HepG2 (cell line): Measurements from ENCODE around the gene SLC9A1. TPM values are rescaled to one million over a fixed set of nuclear protein-coding genes. Genes with fewer than 3 reads are reported as not detected.

Source experiments
- AGO2 ChIP-seq: fragments of 200-400 bp; formaldehyde crosslinking; optimal IDR thresholded peaks from 2 replicates; pipeline ENCODE3; 2017; ENCODE audit warnings: mild to moderate bottlenecking, low read depth, low read length, moderate library complexity
- ARNT ChIP-seq: fragments of 450-650 bp; IDR thresholded peaks from 2 replicates; pipeline ENCODE4 v1.6.1; 2017
- ATF1 ChIP-seq: IDR thresholded peaks from 2 replicates; pipeline ENCODE4 v1.6.1; 2016; ENCODE audit warnings: mild to moderate bottlenecking, control low read depth
- CREB1 ChIP-seq, 2 experiments: fragments of 450-650 bp in 1 of 2; IDR thresholded peaks; 2 replicates each; pipeline ENCODE4 v1.6.1; 2016 to 2017; ENCODE audit warnings: control low read depth in 1 of 2, mild to moderate bottlenecking in 1 of 2, missing compliant biosample characterization in 1 of 2, missing genetic modification characterization in 1 of 2
- HNF4A ChIP-seq: sonication (generic); formaldehyde crosslinking; IDR thresholded peaks from 2 replicates; pipeline ENCODE4 v1.4.0; 2020; ENCODE audit warnings: missing genetic modification reagents
- HNRNPH1 ChIP-seq: fragments of 200-400 bp; formaldehyde crosslinking; optimal IDR thresholded peaks from 2 replicates; pipeline ENCODE3; 2017; ENCODE audit warnings: mild to moderate bottlenecking, low read depth, low read length
- KLF13 ChIP-seq: sonication (generic); formaldehyde crosslinking; IDR thresholded peaks from 2 replicates; pipeline ENCODE4 v1.4.0; 2020; ENCODE audit warnings: mild to moderate bottlenecking, missing genetic modification reagents
- NCOR1 ChIP-seq: fragments of 200-600 bp; sonication (generic); IDR thresholded peaks from 2 replicates; pipeline ENCODE4 v1.7.0; 2017; ENCODE audit warnings: antibody characterized with exemption, low read length, borderline replicate concordance
- PITX1 ChIP-seq: sonication (generic); formaldehyde crosslinking; IDR thresholded peaks from 2 replicates; pipeline ENCODE4 v1.5.1; 2020; ENCODE audit warnings: mild to moderate bottlenecking, missing genetic modification reagents
- PPARG ChIP-seq: conservative IDR thresholded peaks from 2 replicates; pipeline ENCODE4 v1.6.1; 2016; ENCODE audit warnings: missing biosample characterization, missing genetic modification reagents
- SOX13 ChIP-seq, 3 experiments: fragments of 450-650 bp in 1 of 3; sonication (generic) in 1 of 3; formaldehyde crosslinking in 1 of 3; IDR thresholded peaks in 2 of 3; conservative IDR thresholded peaks in 1 of 3; 2 replicates each; pipeline versions ENCODE4 v1.5.0 to v1.6.1; 2016 to 2020; ENCODE audit warnings: antibody characterized with exemption in 1 of 3, mild to moderate bottlenecking in 1 of 3, missing compliant biosample characterization in 1 of 3, missing genetic modification reagents in 1 of 3, moderate library complexity in 1 of 3
- SOX6 ChIP-seq, 2 experiments: fragments of 450-650 bp in 1 of 2; sonication (generic) in 1 of 2; formaldehyde crosslinking in 1 of 2; IDR thresholded peaks; 2 replicates each; pipeline versions ENCODE4 v1.4.0 to v1.6.1; 2017 to 2020; ENCODE audit warnings: antibody characterized with exemption in 1 of 2, mild to moderate bottlenecking in 1 of 2, missing genetic modification reagents in 1 of 2
- SRSF4 ChIP-seq: fragments of 200-400 bp; formaldehyde crosslinking; IDR thresholded peaks from one replicate; pipeline ENCODE4 v1.6.1; 2018; ENCODE audit warnings: mild to moderate bottlenecking, low read depth, low read length, moderate library complexity; ENCODE audit not compliant: poor library complexity, severe bottlenecking
- TBX2 ChIP-seq: sonication (generic); formaldehyde crosslinking; IDR thresholded peaks from 2 replicates; pipeline ENCODE4 v1.5.0; 2020; ENCODE audit warnings: missing genetic modification reagents, mild to moderate bottlenecking, borderline replicate concordance
- ZMYM3 ChIP-seq: sonication (generic); formaldehyde crosslinking; IDR thresholded peaks from 2 replicates; pipeline ENCODE4 v1.5.1; 2020; ENCODE audit warnings: mild to moderate bottlenecking, missing genetic modification reagents
- ZNF12 ChIP-seq: sonication (generic); formaldehyde crosslinking; IDR thresholded peaks from 2 replicates; pipeline ENCODE4 v1.5.0; 2020; ENCODE audit warnings: missing genetic modification reagents
- ZNF207 ChIP-seq: fragments of 450-650 bp; IDR thresholded peaks from 2 replicates; pipeline ENCODE4 v1.6.1; 2016; ENCODE audit warnings: antibody characterized with exemption, borderline replicate concordance
- ZNF446 ChIP-seq: sonication (generic); formaldehyde crosslinking; IDR thresholded peaks from 2 replicates; pipeline ENCODE4 v1.5.0; 2020; ENCODE audit warnings: mild to moderate bottlenecking, missing genetic modification reagents
- ZNF567 ChIP-seq: sonication (generic); formaldehyde crosslinking; IDR thresholded peaks from 2 replicates; pipeline ENCODE4 v1.8.1; 2023; ENCODE audit warnings: mild to moderate bottlenecking, missing genetic modification reagents, borderline replicate concordance
- ZNF678 ChIP-seq: sonication (generic); formaldehyde crosslinking; IDR thresholded peaks from 2 replicates; pipeline ENCODE4 v1.4.0; 2020; ENCODE audit warnings: mild to moderate bottlenecking, missing genetic modification reagents
- ZNF883 ChIP-seq: sonication (generic); formaldehyde crosslinking; IDR thresholded peaks from 2 replicates; pipeline ENCODE4 v1.5.1; 2020; ENCODE audit warnings: mild to moderate bottlenecking, missing genetic modification reagents; ENCODE audit errors: not compliant biosample characterization
- ZZZ3 ChIP-seq: sonication (generic); formaldehyde crosslinking; IDR thresholded peaks from 2 replicates; pipeline ENCODE4 v1.4.0; 2020; ENCODE audit warnings: missing genetic modification reagents, mild to moderate bottlenecking, borderline replicate concordance
- polyA plus RNA-seq, 8 experiments: library from polyadenylated mRNA; depleted of rRNA in 3 of 8; stranded (reverse) in 7 of 8; unstranded in 1 of 8; fragments of >200 nt; fragmentation: Illumina TruSeq in 4 of 8; extraction: Trizol in 4 of 8; gene quantifications; 2 replicates each; pipeline versions ENCODE4 v1.2.1 to v1.2.3, GENCODE V29; 2011 to 2016; ENCODE audit warnings: low read depth in 4 of 8, missing spikeins in 1 of 8, mixed read lengths in 1 of 8; ENCODE audit not compliant: insufficient read depth in 1 of 8
- total RNA-seq, 5 experiments: library from RNA; depleted of rRNA; stranded (reverse); fragments of >200 nt; fragmentation: Illumina TruSeq; extraction: Trizol; gene quantifications; 2 replicates each; pipeline ENCODE4 v1.2.3, GENCODE V29; 2016; ENCODE audit warnings: low read depth in 1 of 5
- TF ChIP-seq, protein P1 (sequence below): sonication (generic); formaldehyde crosslinking; conservative IDR thresholded peaks from 2 replicates; pipeline ENCODE4 v1.4.0; 2020; ENCODE audit warnings: mild to moderate bottlenecking, missing genetic modification reagents, moderate library complexity

Gene SLC9A1
- total and polyA plus RNA-seq, 2 of the 13 experiments (the other 11 are each of a cell fraction or from before 2014, with no cell fraction given) = 1.4 to 2.9 TPM

- TF ChIP-seq, protein P1, sequence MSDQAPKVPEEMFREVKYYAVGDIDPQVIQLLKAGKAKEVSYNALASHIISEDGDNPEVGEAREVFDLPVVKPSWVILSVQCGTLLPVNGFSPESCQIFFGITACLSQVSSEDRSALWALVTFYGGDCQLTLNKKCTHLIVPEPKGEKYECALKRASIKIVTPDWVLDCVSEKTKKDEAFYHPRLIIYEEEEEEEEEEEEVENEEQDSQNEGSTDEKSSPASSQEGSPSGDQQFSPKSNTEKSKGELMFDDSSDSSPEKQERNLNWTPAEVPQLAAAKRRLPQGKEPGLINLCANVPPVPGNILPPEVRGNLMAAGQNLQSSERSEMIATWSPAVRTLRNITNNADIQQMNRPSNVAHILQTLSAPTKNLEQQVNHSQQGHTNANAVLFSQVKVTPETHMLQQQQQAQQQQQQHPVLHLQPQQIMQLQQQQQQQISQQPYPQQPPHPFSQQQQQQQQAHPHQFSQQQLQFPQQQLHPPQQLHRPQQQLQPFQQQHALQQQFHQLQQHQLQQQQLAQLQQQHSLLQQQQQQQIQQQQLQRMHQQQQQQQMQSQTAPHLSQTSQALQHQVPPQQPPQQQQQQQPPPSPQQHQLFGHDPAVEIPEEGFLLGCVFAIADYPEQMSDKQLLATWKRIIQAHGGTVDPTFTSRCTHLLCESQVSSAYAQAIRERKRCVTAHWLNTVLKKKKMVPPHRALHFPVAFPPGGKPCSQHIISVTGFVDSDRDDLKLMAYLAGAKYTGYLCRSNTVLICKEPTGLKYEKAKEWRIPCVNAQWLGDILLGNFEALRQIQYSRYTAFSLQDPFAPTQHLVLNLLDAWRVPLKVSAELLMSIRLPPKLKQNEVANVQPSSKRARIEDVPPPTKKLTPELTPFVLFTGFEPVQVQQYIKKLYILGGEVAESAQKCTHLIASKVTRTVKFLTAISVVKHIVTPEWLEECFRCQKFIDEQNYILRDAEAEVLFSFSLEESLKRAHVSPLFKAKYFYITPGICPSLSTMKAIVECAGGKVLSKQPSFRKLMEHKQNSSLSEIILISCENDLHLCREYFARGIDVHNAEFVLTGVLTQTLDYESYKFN = peak; percentile 49
- TF ChIP-seq SOX6 (IDR thresholded peaks at IDR 0.05) (no peak), SOX6 (CRISPR knock-in tag; IDR thresholded peaks at IDR 0.05) (peak; percentile 84), ZNF446 (CRISPR knock-in tag) (no peak), KLF13 (CRISPR knock-in tag) (no peak), ZMYM3 (peak; percentile 46; the same call in 1 of the 2 replicates), ZNF12 (CRISPR knock-in tag) (peak; percentile 59; the same call in 1 of the 2 replicates), SRSF4 (no peak), ZNF883 (CRISPR knock-in tag) (peak; percentile 78), NCOR1 (no peak), AGO2 (peak; percentile 63), ZNF567 (CRISPR knock-in tag) (peak; percentile 91; the same call in 1 of the 2 replicates), HNF4A (CRISPR knock-in tag) (peak; percentile 1; the same call in 1 of the 2 replicates), PITX1 (CRISPR knock-in tag) (peak; percentile 73), ARNT (no peak), PPARG (CRISPR knock-in tag) (peak; percentile 72), ZZZ3 (no peak), ZNF678 (no peak), ZNF207 (no peak), CREB1 (IDR thresholded peaks at IDR 0.05) (peak; percentile 71), CREB1 (CRISPR knock-in tag; IDR thresholded peaks at IDR 0.05) (peak; percentile 84), HNRNPH1 (peak; percentile 55), ATF1 (peak; percentile 45), TBX2 (CRISPR knock-in tag) (peak; percentile 89), SOX13 (IDR thresholded peaks at IDR 0.05) (no peak; the same call in 1 of the 2 replicates), SOX13 (CRISPR knock-in tag; conservative IDR thresholded peaks at IDR 0.05 in 1 of 2, IDR thresholded peaks at IDR 0.05 in 1 of 2) (peak in 1 of 2 experiments; percentile 54; a peak in 1 of 4 replicates)
Measured at GRCh38 chr1:27154991-27155781, at the start of gene SLC9A1 (continued).
